HEK293 (cell line): Measurements from ENCODE around the gene ZNF473.
"Not testable (repeated sequence)": the region's sequence is repeated elsewhere in the genome, so short reads cannot be mapped to it uniquely, and the experiment has no call there.

Experiments used
- ATF2 ChIP-seq: fragments of 450-650 bp; formaldehyde crosslinking; IDR thresholded peaks from 2 replicates; pipeline ENCODE4 v1.5.1; 2016; ENCODE audit warnings: missing biosample characterization, missing genetic modification characterization, low read depth
- BCL11A ChIP-seq: fragments of 450-650 bp; formaldehyde crosslinking; IDR thresholded peaks from 2 replicates; pipeline ENCODE4 v1.5.1; 2016; ENCODE audit warnings: low read depth, missing biosample characterization, missing genetic modification characterization
- CTCF ChIP-seq: fragments of 450-650 bp; formaldehyde crosslinking; IDR thresholded peaks from 2 replicates; pipeline ENCODE4 v1.5.1; 2016; ENCODE audit warnings: missing biosample characterization, missing genetic modification characterization
- SP2 ChIP-seq: fragments of 450-650 bp; formaldehyde crosslinking; IDR thresholded peaks from 2 replicates; pipeline ENCODE4 v1.5.1; 2016; ENCODE audit warnings: missing biosample characterization, missing genetic modification characterization
- YY1 ChIP-seq: fragments of 450-650 bp; formaldehyde crosslinking; IDR thresholded peaks from 2 replicates; pipeline ENCODE4 v1.5.1; 2018; ENCODE audit warnings: missing biosample characterization, missing genetic modification characterization
- ZNF362 ChIP-seq: fragments of 450-650 bp; formaldehyde crosslinking; IDR thresholded peaks from 2 replicates; pipeline ENCODE4 v1.5.1; 2016; ENCODE audit warnings: missing biosample characterization, missing genetic modification characterization

GRCh38 chr19:50075644-50076372 is 50.0 kb downstream of the ZNF473 start:
- not testable (repeated sequence) for TF ChIP-seq ZNF362 (tag by site-specific recombination); SP2; CTCF; ATF2 (tag by site-specific recombination); YY1 (tag by site-specific recombination); BCL11A
